Tibial nerve (tissue), 4 donors: ENCODE results near the gene PDE2A. TPM values are rescaled to one million over a fixed set of nuclear protein-coding genes. Genes with fewer than 3 reads are reported as not detected.
A peak's percentile ranks its signal among the peaks of the same experiment; 100 is the strongest.

ENCODE experiments used
- DNase-seq, 2 donors: peaks; one replicate each; pipeline ENCODE4 v3.0.0-alpha.2; 2019; ENCODE audit warnings: low spot score in 2 of 2
- H3K27ac ChIP-seq, 4 donors: fragments of 200-600 bp; sonication (generic) in 3 of 4; one replicate each; pipeline ENCODE4 v1.5.1; 2017 to 2019; ENCODE audit warnings: mild to moderate bottlenecking in 1 of 4
- H3K27me3 ChIP-seq, 2 donors: fragments of 200-600 bp; sonication (generic) in 1 of 2; one replicate each; pipeline versions ENCODE4 v1.5.1 to v1.6.0; 2017 to 2019
- H3K36me3 ChIP-seq, 3 donors: fragments of 200-600 bp; sonication (generic); one replicate each; pipeline ENCODE4 v1.5.1; 2018 to 2019
- H3K4me1 ChIP-seq, 4 donors: fragments of 200-600 bp; sonication (generic) in 3 of 4; one replicate each; pipeline ENCODE4 v1.5.1; 2017 to 2019
- H3K4me3 ChIP-seq, 4 donors: fragments of 200-600 bp; sonication (generic) in 3 of 4; one replicate each; pipeline ENCODE4 v1.5.1; 2017 to 2019; ENCODE audit warnings: mild to moderate bottlenecking in 1 of 4, moderate library complexity in 1 of 4
- H3K9me3 ChIP-seq, 4 donors: fragments of 200-600 bp; sonication (generic) in 3 of 4; one replicate each; pipeline ENCODE4 v1.5.1; 2017 to 2019
- CTCF ChIP-seq, 5 experiments: fragments of 200-600 bp in 3 of 5; fragments of 450-650 bp in 2 of 5; sonication (generic) in 3 of 5; IDR thresholded peaks; one replicate each; pipeline ENCODE4 v1.5.1; 2016 to 2019; ENCODE audit warnings: antibody characterized with exemption in 5 of 5, mild to moderate bottlenecking in 3 of 5, moderate library complexity in 2 of 5
- EP300 ChIP-seq, 2 donors: sonication (generic); formaldehyde crosslinking; IDR thresholded peaks; one replicate each; pipeline ENCODE4 v1.6.1; 2017; ENCODE audit warnings: antibody characterized with exemption in 2 of 2, mild to moderate bottlenecking in 1 of 2
- POLR2A ChIP-seq, 2 donors: fragments of 450-650 bp; IDR thresholded peaks; one replicate each; pipeline ENCODE4 v1.6.1; 2017; ENCODE audit warnings: antibody characterized with exemption in 2 of 2, mild to moderate bottlenecking in 2 of 2, moderate library complexity in 2 of 2
- WGBS, 2 donors: methylation state at CpG; one replicate each; pipeline ENCODE4 v1.1.5; 2018; 5-methylcytosine and 5-hydroxymethylcytosine counted together
- total RNA-seq, 4 donors: library from RNA; depleted of rRNA; stranded (reverse); fragments of >200 nt; gene quantifications; one replicate each; pipeline ENCODE4 v1.1.0, GENCODE V29; 2016

The PDE2A gene
- total RNA-seq, 4 donors from 2014 or later, result 30.3 to 75.7 (median 43.1) TPM

GRCh38 chr11:72705442-72706365 lies 31.5 kb upstream of the PDE2A start:
- Histone ChIP-seq H3K36me3 (peaks cover 0 to 88% (median 23%) of the 10 kb centered on the region in 3 donors), H3K9me3 (no peaks in the 10 kb centered on the region), H3K27ac (no peak overlapping the region), H3K27me3 (no peaks in the 10 kb centered on the region), H3K4me1 (peaks cover 0 to 53% (median 22%) of the 10 kb centered on the region in 4 donors), H3K4me3 (no peak overlapping the region)
- DNase-seq, result no peak
- TF ChIP-seq CTCF (IDR thresholded peaks at IDR 0.05) (no peak), EP300 (IDR thresholded peaks at IDR 0.05) (no peak), POLR2A (IDR thresholded peaks at IDR 0.05) (no peak)
- 66 to 73% methylated on average over 12 of the region's 12 CpGs for WGBS, 2 donors

- H3K36me3 ChIP-seq, result peaks cover 0 to 87% (median 23%) of the 10 kb centered on the region in 3 donors
- no peaks in the 10 kb centered on the region for H3K9me3 ChIP-seq
- 46 to 54% methylated on average over 4 of the region's 4 CpGs for WGBS, 2 donors
- no peak for TF ChIP-seq CTCF (IDR thresholded peaks at IDR 0.05)
- TF ChIP-seq EP300 (IDR thresholded peaks at IDR 0.05), result no peak
- TF ChIP-seq POLR2A (IDR thresholded peaks at IDR 0.05), result no peak
- peak overlapping the region in 1 of 4 donors; percentile 82 for H3K27ac ChIP-seq
- H3K27me3 ChIP-seq, result no peaks in the 10 kb centered on the region
- DNase-seq, result no peak
- H3K4me3 ChIP-seq, result no peak overlapping the region
- peaks cover 0 to 53% (median 22%) of the 10 kb centered on the region in 4 donors for H3K4me1 ChIP-seq
Measured at GRCh38 chr11:72704783-72705265, 30.6 kb upstream of the PDE2A start.

- 35 to 49% methylated on average over 11 to 13 of the region's 13 CpGs for whole genome bisulfite sequencing, 2 donors
- peaks cover 0 to 87% (median 20%) of the 10 kb centered on the region in 3 donors for H3K36me3 ChIP-seq
- H3K27ac ChIP-seq, result peak overlapping the region in 3 of 4 donors; percentile 72 to 83 (median 82)
Measured at GRCh38 chr11:72704028-72704782, 30.0 kb upstream of the PDE2A start.

DNA sequence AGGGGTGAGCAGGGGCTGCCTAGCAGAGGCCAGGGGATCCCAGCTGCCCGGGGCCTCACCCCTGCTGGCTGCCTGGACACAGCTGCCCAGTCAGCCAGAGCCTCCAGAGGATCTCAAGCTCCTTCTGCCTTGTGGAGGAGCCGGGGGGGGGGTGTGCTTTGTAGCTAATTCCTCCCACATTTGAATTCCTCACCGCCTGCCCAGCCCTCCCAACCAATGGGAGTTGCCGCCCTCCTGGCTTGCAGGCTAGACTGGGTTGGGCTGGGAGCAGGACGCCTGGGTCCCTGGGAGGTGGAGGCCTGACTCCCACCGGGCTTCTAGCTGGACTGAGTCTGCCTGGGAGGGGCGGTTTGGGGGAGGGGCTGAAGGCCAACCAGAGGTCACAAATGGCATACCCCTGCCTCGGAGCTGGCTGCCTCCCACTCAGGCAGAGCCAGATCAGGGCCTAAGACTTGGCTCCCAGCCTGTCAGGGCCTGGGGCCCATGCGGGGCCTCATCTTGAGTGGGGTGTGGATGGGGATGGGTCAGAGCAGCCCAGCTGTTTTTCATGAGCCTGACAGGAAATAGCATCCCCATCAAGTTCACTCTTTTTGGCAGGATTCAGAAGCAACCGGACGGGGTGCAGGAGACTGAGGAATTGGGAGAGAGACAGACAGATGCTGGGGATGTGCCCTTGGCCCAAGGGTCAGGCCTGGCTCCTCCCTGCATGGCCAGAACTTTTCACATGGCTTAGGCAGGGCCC lies 29.2 kb upstream of the PDE2A start:
- Histone ChIP-seq H3K4me3 (peak overlapping the region in 2 of 4 donors; percentile 19 to 45), H3K27me3 (no peaks in the 10 kb centered on the region), H3K4me1 (peaks cover 0 to 53% (median 22%) of the 10 kb centered on the region in 4 donors), H3K9me3 (no peaks in the 10 kb centered on the region), H3K27ac (peak overlapping the region; percentile 33 to 83 (median 77)), H3K36me3 (peaks cover 0 to 87% (median 25%) of the 10 kb centered on the region in 3 donors)
- DNase-seq, result peak; percentile 58 to 74
- TF ChIP-seq CTCF (IDR thresholded peaks at IDR 0.05) (no peak), POLR2A (IDR thresholded peaks at IDR 0.05) (peak in 1 of 2 donors; percentile 37), EP300 (IDR thresholded peaks at IDR 0.05) (peak in 1 of 2 donors; percentile 8)
- WGBS, 2 donors, result 10 to 23% methylated on average over 7 to 8 of the region's 11 CpGs

More at GRCh38 chr11:72704028-72704782, 30.0 kb upstream of the PDE2A start:
- TF ChIP-seq POLR2A (IDR thresholded peaks at IDR 0.05), result no peak
- no peak for TF ChIP-seq CTCF (IDR thresholded peaks at IDR 0.05)
- no peak for TF ChIP-seq EP300 (IDR thresholded peaks at IDR 0.05)
- Histone ChIP-seq H3K9me3 (no peaks in the 10 kb centered on the region), H3K27me3 (no peaks in the 10 kb centered on the region), H3K4me1 (peaks cover 0 to 53% (median 22%) of the 10 kb centered on the region in 4 donors), H3K4me3 (no peak overlapping the region)
- DNase-seq, result no peak
